GM23248 (cell line): ENCODE data around the gene LYSMD4. TPM values are rescaled to one million over a fixed set of nuclear protein-coding genes. Genes with fewer than 3 reads are reported as not detected.

Source experiments
- DNase-seq: peaks from one replicate; pipeline ENCODE4 v3.0.0-alpha.2; 2015
- H2AFZ ChIP-seq: fragments of 200-600 bp; sonication (generic); 2 replicates; pipeline ENCODE4 v1.6.1; 2016; ENCODE audit warnings: antibody characterized with exemption
- H3F3A ChIP-seq: fragments of 200-600 bp; sonication (generic); 2 replicates; pipeline ENCODE4 v1.6.1; 2016; ENCODE audit warnings: mild to moderate bottlenecking, antibody characterized with exemption, mixed run types; ENCODE audit not compliant: insufficient read depth
- H3K27ac ChIP-seq: fragments of 200-600 bp; sonication (generic); 2 replicates; pipeline ENCODE4 v1.5.1; 2016; ENCODE audit warnings: mild to moderate bottlenecking
- H3K27me3 ChIP-seq: fragments of 200-600 bp; sonication (generic); replicated peaks from 2 replicates; pipeline ENCODE4 v1.6.1; 2016; ENCODE audit warnings: mild to moderate bottlenecking; ENCODE audit not compliant: insufficient read depth
- H3K36me3 ChIP-seq: fragments of 200-600 bp; sonication (generic); 2 replicates; pipeline ENCODE4 v1.6.1; 2016; ENCODE audit warnings: low read depth, mild to moderate bottlenecking
- H3K4me1 ChIP-seq: fragments of 200-600 bp; sonication (generic); 2 replicates; pipeline ENCODE4 v1.6.1; 2016; ENCODE audit warnings: mild to moderate bottlenecking; ENCODE audit not compliant: insufficient read depth
- H3K4me2 ChIP-seq: fragments of 200-600 bp; sonication (generic); one replicate; pipeline ENCODE4 v1.6.1; 2016; ENCODE audit warnings: mild to moderate bottlenecking; ENCODE audit not compliant: unreplicated experiment
- H3K4me3 ChIP-seq: fragments of 200-600 bp; sonication (generic); 2 replicates; pipeline ENCODE4 v1.5.1; 2016; ENCODE audit warnings: mild to moderate bottlenecking
- H3K79me2 ChIP-seq: fragments of 200-600 bp; sonication (generic); 2 replicates; pipeline ENCODE4 v1.6.1; 2016; ENCODE audit warnings: mild to moderate bottlenecking; ENCODE audit not compliant: insufficient read depth
- H3K9ac ChIP-seq: fragments of 200-600 bp; sonication (generic); 2 replicates; pipeline ENCODE4 v1.6.1; 2016; ENCODE audit warnings: mild to moderate bottlenecking
- H3K9me2 ChIP-seq: fragments of 200-600 bp; sonication (generic); 2 replicates; pipeline ENCODE4 v1.6.1; 2016; ENCODE audit warnings: mixed run types, mild to moderate bottlenecking, moderate library complexity; ENCODE audit not compliant: insufficient read depth
- H3K9me3 ChIP-seq: fragments of 200-600 bp; sonication (generic); one replicate; pipeline ENCODE4 v1.6.1; 2017; ENCODE audit warnings: low read depth
- H4K20me1 ChIP-seq: fragments of 200-600 bp; sonication (generic); 2 replicates; pipeline ENCODE4 v1.6.0; 2016; ENCODE audit not compliant: insufficient read depth
- EZH2 ChIP-seq: fragments of 200-600 bp; sonication (generic); IDR thresholded peaks from 2 replicates; pipeline ENCODE4 v1.6.1; 2018; ENCODE audit warnings: antibody characterized with exemption, mild to moderate bottlenecking; ENCODE audit not compliant: insufficient read depth, poor library complexity, severe bottlenecking
- EZH2phosphoT487 ChIP-seq: fragments of 200-600 bp; sonication (generic); IDR thresholded peaks from 2 replicates; pipeline ENCODE4 v1.6.1; 2018; ENCODE audit warnings: antibody characterized with exemption, moderate library complexity, mild to moderate bottlenecking, low read depth; ENCODE audit not compliant: insufficient read depth
- WGBS, 2 experiments: methylation state at CpG; one replicate each; pipeline ENCODE4 v1.1.6; 2015 to 2017; ENCODE audit warnings: low lambda C conversion rate in 2 of 2, low coverage in 1 of 2; ENCODE audit errors: missing lambda C conversion rate in 2 of 2; 5-methylcytosine and 5-hydroxymethylcytosine counted together
- in situ Hi-C: fragments of 300-500 bp; cut with MboI; formaldehyde crosslinking; loops from 2 replicates; pipeline ENCODE4 v1.15.0; 2020
- polyA plus RNA-seq: library from polyadenylated mRNA; unstranded; fragments of >200 nt; fragmentation: Nextera tagmentation; extraction: Ambion mirVana; gene quantifications from 2 replicates; pipeline ENCODE4 v1.2.1, GENCODE V29; 2016
- total RNA-seq: library from RNA; depleted of rRNA; stranded (reverse); fragments of >200 nt; shearing (Covaris generic); gene quantifications from 2 replicates; pipeline ENCODE4 v1.2.3, GENCODE V29; 2014

LYSMD4 gene
- total and polyA plus RNA-seq, 2 experiments from 2014 or later = 5.2 to 8.1 TPM

DNA sequence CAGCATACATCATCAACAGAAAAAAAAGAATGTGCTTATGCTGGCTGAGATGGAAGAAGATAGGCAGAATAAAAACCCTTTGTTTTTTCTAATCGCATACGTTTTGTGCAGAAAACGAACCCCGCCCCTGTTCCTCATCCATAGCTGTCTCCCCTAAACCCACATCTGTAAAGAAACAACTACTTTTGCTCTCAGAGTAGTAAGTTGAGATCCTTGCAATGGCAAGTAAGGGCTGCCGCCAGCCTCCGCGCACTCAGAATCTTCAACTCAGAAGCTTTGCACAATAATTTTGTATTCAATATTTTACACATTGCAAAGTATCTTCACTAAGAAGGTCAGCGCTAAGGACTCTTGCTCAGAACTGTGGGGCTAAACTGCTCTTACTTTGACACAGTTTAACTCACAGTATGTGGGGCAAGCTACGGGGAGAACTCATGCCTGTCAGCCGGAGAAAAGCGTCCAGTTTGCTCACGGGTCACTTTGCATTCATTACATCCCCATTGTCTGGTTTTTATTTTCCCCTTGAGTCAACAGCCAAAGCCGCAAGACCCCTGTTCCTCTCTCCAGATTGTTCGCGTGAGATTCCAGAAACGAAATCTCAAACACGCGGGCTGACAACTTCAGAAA, 1.0 kb downstream of the LYSMD4 start:
- Histone ChIP-seq H3K4me1 (peaks cover 12% of the 10 kb centered on the region), H3K27ac (no peak overlapping the region), H3K36me3 (no peaks in the 10 kb centered on the region), H4K20me1 (no peaks in the 10 kb centered on the region), H3K79me2 (no peaks in the 10 kb centered on the region), H3F3A (peaks cover 3% of the 10 kb centered on the region; the same call in 1 of the 2 replicates), H3K9ac (peak overlapping the region; percentile 74), H3K4me3 (peak overlapping the region; percentile 85), H3K27me3 (no peaks in the 10 kb centered on the region), H3K9me3 (no peaks in the 10 kb centered on the region), H2AFZ (peak overlapping the region; percentile 89), H3K4me2 (peak overlapping the region; percentile 95), H3K9me2 (no peaks in the 10 kb centered on the region)
- DNase-seq = peak; percentile 71
- in situ Hi-C loops = loop anchor here (10.0 to 25.0 kb wide), 2 partner anchors 63 to 620 kb away; partner anchors contain the start of gene SYNM
- WGBS, 2 experiments = 4 to 6% methylated on average over 18 of the region's 18 CpGs
- no peak for TF ChIP-seq EZH2
- TF ChIP-seq EZH2phosphoT487 = no peak

DNA sequence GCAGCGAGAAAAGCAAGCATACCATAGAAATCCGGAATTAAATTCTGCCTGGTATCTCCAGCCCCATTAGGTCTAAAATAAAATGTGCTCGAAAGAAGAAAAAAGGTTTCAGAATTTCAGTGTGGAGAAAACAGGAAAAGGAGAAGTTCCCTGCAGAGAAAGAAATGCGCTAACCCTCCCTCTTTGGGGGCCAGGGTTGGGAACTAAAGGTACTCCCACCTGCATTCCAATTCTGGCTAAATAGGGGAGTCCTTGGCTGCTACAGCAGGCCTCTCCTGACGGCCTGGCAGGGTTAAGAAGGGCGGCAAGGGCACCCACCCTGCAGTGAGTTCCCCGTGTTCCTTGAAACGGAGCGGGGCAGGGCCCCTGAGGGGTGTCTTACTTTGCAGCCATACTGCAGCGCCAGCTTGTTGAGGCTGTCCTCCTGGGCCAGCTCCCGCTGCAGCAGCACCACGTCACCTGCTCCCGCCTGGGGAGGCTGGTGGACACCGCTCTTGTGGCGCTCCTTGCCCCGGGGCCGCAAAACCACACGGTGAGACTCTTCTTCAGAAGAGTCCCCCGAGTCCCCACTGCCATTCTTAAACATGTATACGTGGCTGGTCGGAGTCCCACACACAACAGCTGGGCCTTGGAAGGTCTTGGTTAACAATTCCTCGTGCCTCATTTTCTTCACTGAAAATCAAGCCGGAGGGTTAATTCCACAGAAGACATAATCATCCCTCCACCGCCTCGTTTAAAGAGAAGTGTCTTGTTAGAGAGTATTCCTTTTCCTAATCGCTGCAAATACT, 1.7 kb downstream of the LYSMD4 start:
- Histone ChIP-seq H3K4me3 (peak overlapping the region; percentile 85), H3K9ac (peak overlapping the region; percentile 74), H3K79me2 (no peaks in the 10 kb centered on the region), H3K9me3 (no peaks in the 10 kb centered on the region), H3K36me3 (no peaks in the 10 kb centered on the region), H3F3A (peaks cover 3% of the 10 kb centered on the region; the same call in 1 of the 2 replicates), H4K20me1 (no peaks in the 10 kb centered on the region), H3K9me2 (no peaks in the 10 kb centered on the region), H2AFZ (peak overlapping the region; percentile 89), H3K27ac (no peak overlapping the region), H3K4me2 (peak overlapping the region; percentile 95), H3K4me1 (peaks cover 12% of the 10 kb centered on the region), H3K27me3 (no peaks in the 10 kb centered on the region)
- in situ Hi-C loops = loop anchor here (10.0 to 25.0 kb wide), 2 partner anchors 63 to 619 kb away; partner anchors contain the start of gene SYNM
- TF ChIP-seq EZH2 (no peak), EZH2phosphoT487 (no peak)
- DNase-seq = no peak
- WGBS, 2 experiments = 84 to 86% methylated on average over 26 of the region's 26 CpGs

DNA sequence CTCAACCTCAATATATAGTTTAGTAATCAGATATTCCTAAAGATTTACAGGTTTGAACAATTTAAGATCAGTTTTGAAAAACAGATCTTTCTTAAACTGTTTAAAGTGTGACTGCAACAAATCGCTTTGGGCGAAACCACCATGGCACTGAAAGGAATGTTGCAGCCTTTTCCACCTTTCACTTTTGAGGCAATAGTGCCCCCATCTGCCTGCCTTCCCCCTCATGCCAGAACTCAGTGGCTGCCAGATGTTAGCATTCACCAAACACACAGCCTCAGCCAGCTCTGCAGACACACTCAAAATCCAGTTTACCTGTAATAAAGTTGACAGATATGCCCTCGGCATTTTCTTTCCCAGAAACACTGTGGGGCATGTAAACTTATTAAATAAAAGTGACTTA, 3.3 kb downstream of the LYSMD4 start:
- Histone ChIP-seq H3K4me1 (peaks cover 12% of the 10 kb centered on the region), H3K9ac (no peak overlapping the region), H2AFZ (no peak overlapping the region), H3K9me3 (no peaks in the 10 kb centered on the region), H3K79me2 (no peaks in the 10 kb centered on the region), H3K9me2 (no peaks in the 10 kb centered on the region), H3K27ac (no peak overlapping the region), H3K27me3 (no peaks in the 10 kb centered on the region), H3F3A (peaks cover 3% of the 10 kb centered on the region; the same call in 1 of the 2 replicates), H4K20me1 (no peaks in the 10 kb centered on the region), H3K36me3 (no peaks in the 10 kb centered on the region), H3K4me3 (no peak overlapping the region), H3K4me2 (no peak overlapping the region)
- in situ Hi-C loops = loop anchor here (10.0 to 25.0 kb wide), 3 partner anchors 65 to 618 kb away; partner anchors contain the start of gene SYNM
- TF ChIP-seq EZH2phosphoT487 (no peak), EZH2 (no peak)
- peak; percentile 69 for DNase-seq
- WGBS, 2 experiments = 47 to 51% methylated on average over 3 of the region's 3 CpGs

DNA sequence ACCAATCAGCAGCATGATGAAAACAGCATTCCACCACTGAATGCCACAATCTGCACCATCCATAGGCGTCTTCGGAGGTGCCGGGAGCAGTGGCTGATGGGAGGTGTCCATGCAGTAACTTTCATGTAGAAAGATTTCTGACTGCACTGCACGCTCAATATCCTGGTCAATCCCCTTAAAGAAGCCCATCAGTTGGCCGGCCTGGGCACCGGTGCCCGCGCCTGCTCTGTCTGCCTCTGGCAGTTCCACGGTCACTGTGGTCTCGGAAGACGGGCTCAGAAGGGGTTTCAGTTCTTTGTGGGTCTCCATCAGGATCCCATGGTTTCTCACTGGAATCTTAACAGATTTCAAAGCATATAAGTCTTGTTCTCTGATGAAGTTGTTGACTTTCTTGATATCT, 3.9 kb downstream of the LYSMD4 start:
- Histone ChIP-seq H3K27ac (no peak overlapping the region), H3K9me3 (no peaks in the 10 kb centered on the region), H3K27me3 (no peaks in the 10 kb centered on the region), H3K36me3 (no peaks in the 10 kb centered on the region), H3K79me2 (no peaks in the 10 kb centered on the region), H2AFZ (no peak overlapping the region), H3F3A (peaks cover 3% of the 10 kb centered on the region; the same call in 1 of the 2 replicates), H3K4me1 (peaks cover 12% of the 10 kb centered on the region), H3K9me2 (no peaks in the 10 kb centered on the region), H3K4me2 (no peak overlapping the region), H3K9ac (no peak overlapping the region), H4K20me1 (no peaks in the 10 kb centered on the region), H3K4me3 (no peak overlapping the region)
- TF ChIP-seq EZH2phosphoT487 (no peak), EZH2 (no peak)
- WGBS, 2 experiments = 86 to 90% methylated on average over 11 of the region's 11 CpGs
- in situ Hi-C loops = loop anchor here (10.0 to 25.0 kb wide), 2 partner anchors 455 to 617 kb away; partner anchors contain the start of gene SYNM
- no peak for DNase-seq
